Liver (tissue), 3 donors: ENCODE results near the gene FKRP.

ENCODE experiments used
- ATF3 ChIP-seq: IDR thresholded peaks from 2 replicates; pipeline ENCODE4 v1.6.1; 2016; ENCODE audit warnings: antibody characterized with exemption
- CTCF ChIP-seq: fragments of 150-350 bp; IDR thresholded peaks from 2 replicates; pipeline ENCODE4 v1.5.1; 2017; ENCODE audit warnings: improper control_type of control experiment, low read depth, low read length; ENCODE audit not compliant: missing input control
- FOXA1 ChIP-seq: IDR thresholded peaks from 2 replicates; pipeline ENCODE4 v1.6.1; 2016; ENCODE audit warnings: antibody characterized with exemption
- HNF4A ChIP-seq, 2 donors: conservative IDR thresholded peaks; 2 replicates each; pipeline ENCODE4 v1.6.1; 2016; ENCODE audit warnings: antibody characterized with exemption in 2 of 2, mild to moderate bottlenecking in 2 of 2
- JUND ChIP-seq, 2 donors: IDR thresholded peaks; 2 replicates each; pipeline ENCODE4 v1.6.1; 2016; ENCODE audit warnings: antibody characterized with exemption in 2 of 2
- NR2F2 ChIP-seq: IDR thresholded peaks from 2 replicates; pipeline ENCODE4 v1.6.1; 2016; ENCODE audit warnings: antibody characterized with exemption
- REST ChIP-seq: IDR thresholded peaks from 2 replicates; pipeline ENCODE4 v1.6.1; 2016; ENCODE audit warnings: antibody characterized with exemption, mild to moderate bottlenecking
- RXRA ChIP-seq, 2 donors: IDR thresholded peaks; 2 replicates each; pipeline ENCODE4 v1.6.1; 2017 to 2018; ENCODE audit warnings: antibody characterized with exemption in 2 of 2, mild to moderate bottlenecking in 1 of 2
- SP1 ChIP-seq: IDR thresholded peaks from 2 replicates; pipeline ENCODE4 v1.6.1; 2018; ENCODE audit warnings: antibody characterized with exemption, mild to moderate bottlenecking
- TAF1 ChIP-seq: conservative IDR thresholded peaks from 2 replicates; pipeline ENCODE4 v1.6.1; 2016; ENCODE audit warnings: antibody characterized with exemption, mild to moderate bottlenecking
- YY1 ChIP-seq: IDR thresholded peaks from 2 replicates; pipeline ENCODE4 v1.6.1; 2016; ENCODE audit warnings: antibody characterized with exemption, mild to moderate bottlenecking
- donor health status: healthy.
- donor health status: healthy.

- TF ChIP-seq SP1 = no peak
- TF ChIP-seq TAF1 = no peak
- TF ChIP-seq CTCF = no peak
- no peak for TF ChIP-seq FOXA1
- TF ChIP-seq HNF4A (conservative IDR thresholded peaks at IDR 0.05) = no peak
- TF ChIP-seq REST = no peak
- TF ChIP-seq RXRA (IDR thresholded peaks at IDR 0.05) = no peak
- TF ChIP-seq JUND (IDR thresholded peaks at IDR 0.05) = no peak
- TF ChIP-seq YY1 = no peak
- no peak for TF ChIP-seq ATF3
- TF ChIP-seq NR2F2 = no peak
These were observed 29.2 kb upstream of the FKRP start for GRCh38 chr19:46716672-46717033.
